ENCODE data around the gene PTPRG. TPM values are rescaled to one million over a fixed set of nuclear protein-coding genes. Genes with fewer than 3 reads are reported as not detected.

The PTPRG gene
- total and polyA plus RNA-seq, 2 donors (not counting 3 experiments of a cell fraction or from before 2014, with no cell fraction given), result 8.9 to 39.1 TPM

DNA sequence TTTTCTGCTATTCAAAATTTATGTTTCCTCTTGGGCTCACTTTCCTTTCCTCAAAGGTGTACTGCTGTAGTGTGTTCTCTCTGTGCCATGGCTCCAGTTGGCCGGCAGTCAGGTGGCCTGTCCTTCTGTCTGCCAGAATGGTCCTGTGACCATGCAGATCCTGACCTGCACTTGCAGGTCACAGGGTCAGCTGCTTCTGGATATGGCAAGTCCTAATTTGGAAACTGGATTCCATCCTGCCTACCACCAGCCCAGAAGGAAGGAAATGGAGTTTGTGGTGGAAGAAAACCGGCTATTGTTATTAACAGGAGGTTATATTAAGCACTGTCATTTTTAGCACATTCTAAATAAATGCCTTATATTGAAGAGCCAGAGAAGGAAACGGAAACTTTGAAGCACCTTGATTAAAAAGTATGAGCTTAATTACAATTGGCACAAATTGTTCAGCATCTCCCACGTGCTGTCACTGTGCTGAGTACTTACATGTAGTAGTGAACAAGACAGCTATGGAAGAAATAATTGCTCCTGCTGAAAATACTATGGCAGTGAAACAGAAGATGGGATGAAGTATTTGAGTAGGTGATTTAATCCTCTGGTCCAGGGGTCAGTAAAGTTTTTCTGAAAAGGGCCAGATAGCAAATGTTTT, 362.8 kb downstream of the PTPRG start:
- Histone ChIP-seq H3K4me2 (ENCODE audit: insufficient read depth, low read length) (peak overlapping the region; percentile 14), H3K79me2 (ENCODE audit: control insufficient read depth, insufficient read depth, low read length) (no peaks in the 10 kb centered on the region), H3K4me3 (replicated peaks in 1 of 3; ENCODE audit: insufficient read depth in 1 of 3, low read depth in 1 of 3, low read length in 3 of 3) (no peak overlapping the region), H3K27me3 (ENCODE audit: control insufficient read depth in 2 of 2, insufficient read depth in 2 of 2, low read length in 2 of 2) (no peaks in the 10 kb centered on the region), H3K9me3 (replicated peaks; ENCODE audit: control insufficient read depth, insufficient read depth, low read length) (no peaks in the 10 kb centered on the region), H3K9ac (replicated peaks; ENCODE audit: extremely low read depth, insufficient read depth, low read length) (no peak overlapping the region), H2AFZ (ENCODE audit: low read depth, low read length) (no peak overlapping the region), H3K27ac (ENCODE audit: insufficient read depth, low read depth, low read length) (no peak overlapping the region), H3K4me1 (ENCODE audit: control insufficient read depth, extremely low read depth, insufficient read depth, low read length) (peaks cover 11% of the 10 kb centered on the region), H3K36me3 (ENCODE audit: control insufficient read depth in 2 of 2, extremely low read depth in 1 of 2, insufficient read depth in 2 of 2, low read length in 2 of 2) (no peaks in the 10 kb centered on the region), H4K20me1 (replicated peaks; ENCODE audit: control insufficient read depth, extremely low read depth, insufficient read depth, low read length) (no peaks in the 10 kb centered on the region), H3K9me1 (replicated peaks; ENCODE audit: control insufficient read depth, extremely low read depth, insufficient read depth, low read length) (no peaks in the 10 kb centered on the region)
- CTCF ChIA-PET, result interaction anchor here (3.1 kb wide), 1 partner anchor 12 kb away, joined by 22 read pairs; no protein-coding TSS in a partner anchor
- POLR2A ChIA-PET, result no interaction called here
- dilution Hi-C loops (cut with MboI; ENCODE audit: extremely low pct_ligation_motif_present, low sequenced_read_pairs) (no loop called here), intact Hi-C loops (cut with micrococcal nuclease) (no loop called here)
- no TSS peak for BruUV-seq (replicated peaks)
- TF ChIP-seq, protein P1, sequence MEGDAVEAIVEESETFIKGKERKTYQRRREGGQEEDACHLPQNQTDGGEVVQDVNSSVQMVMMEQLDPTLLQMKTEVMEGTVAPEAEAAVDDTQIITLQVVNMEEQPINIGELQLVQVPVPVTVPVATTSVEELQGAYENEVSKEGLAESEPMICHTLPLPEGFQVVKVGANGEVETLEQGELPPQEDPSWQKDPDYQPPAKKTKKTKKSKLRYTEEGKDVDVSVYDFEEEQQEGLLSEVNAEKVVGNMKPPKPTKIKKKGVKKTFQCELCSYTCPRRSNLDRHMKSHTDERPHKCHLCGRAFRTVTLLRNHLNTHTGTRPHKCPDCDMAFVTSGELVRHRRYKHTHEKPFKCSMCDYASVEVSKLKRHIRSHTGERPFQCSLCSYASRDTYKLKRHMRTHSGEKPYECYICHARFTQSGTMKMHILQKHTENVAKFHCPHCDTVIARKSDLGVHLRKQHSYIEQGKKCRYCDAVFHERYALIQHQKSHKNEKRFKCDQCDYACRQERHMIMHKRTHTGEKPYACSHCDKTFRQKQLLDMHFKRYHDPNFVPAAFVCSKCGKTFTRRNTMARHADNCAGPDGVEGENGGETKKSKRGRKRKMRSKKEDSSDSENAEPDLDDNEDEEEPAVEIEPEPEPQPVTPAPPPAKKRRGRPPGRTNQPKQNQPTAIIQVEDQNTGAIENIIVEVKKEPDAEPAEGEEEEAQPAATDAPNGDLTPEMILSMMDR (IDR thresholded peaks at IDR 0.05; ENCODE audit: extremely low read depth in 1 of 2, insufficient read depth in 1 of 2, low read depth in 1 of 2, low read length in 2 of 2), result no peak
- DNase-seq (ENCODE audit: low read depth, low spot score), result peak; percentile 61
- FAIRE-seq, result peak; percentile 61

DNA sequence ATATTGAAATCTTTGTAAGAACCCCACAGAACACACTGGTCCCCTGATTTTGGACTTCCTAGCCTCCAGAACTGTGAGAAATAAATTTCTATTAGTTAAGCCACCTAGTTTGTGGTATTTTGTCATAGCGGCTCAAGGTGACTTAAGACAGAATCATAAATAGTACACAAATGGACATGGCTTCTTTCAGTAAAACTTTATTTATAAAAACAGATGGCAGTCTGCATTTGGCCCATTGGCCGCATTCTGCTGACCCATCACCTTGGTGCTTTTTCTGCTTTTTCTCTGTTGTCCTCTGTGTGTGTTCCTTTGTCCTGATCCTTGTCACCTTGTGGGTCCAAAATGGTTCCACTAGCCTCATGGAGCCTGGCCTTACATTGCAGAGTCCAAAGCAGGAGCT, 363.6 kb downstream of the PTPRG start:
- no TSS peak for BruUV-seq (replicated peaks)
- H3K9me1 ChIP-seq (replicated peaks; ENCODE audit: control insufficient read depth, extremely low read depth, insufficient read depth, low read length), result no peaks in the 10 kb centered on the region
- ChIA-PET POLR2A (no interaction called here), CTCF (interaction anchor here (3.1 kb wide), 1 partner anchor 11 kb away, joined by 22 read pairs; no protein-coding TSS in a partner anchor)
- DNase-seq (ENCODE audit: low read depth, low spot score), result no peak
- no peak overlapping the region for H3K27ac ChIP-seq (ENCODE audit: insufficient read depth, low read depth, low read length)
- no peak overlapping the region for H3K4me3 ChIP-seq (replicated peaks in 1 of 3; ENCODE audit: insufficient read depth in 1 of 3, low read depth in 1 of 3, low read length in 3 of 3)
- no peak overlapping the region for H2AFZ ChIP-seq (ENCODE audit: low read depth, low read length)
- dilution Hi-C loops (cut with MboI; ENCODE audit: extremely low pct_ligation_motif_present, low sequenced_read_pairs) (no loop called here), intact Hi-C loops (cut with micrococcal nuclease) (no loop called here)
- no peak for FAIRE-seq
- TF ChIP-seq JUN (IDR thresholded peaks at IDR 0.05; ENCODE audit: borderline replicate concordance, insufficient read depth, insufficient read length, low read depth) (no peak), GATA2 (IDR thresholded peaks at IDR 0.05; ENCODE audit: insufficient read depth, insufficient read length, low read depth, low read length) (no peak), EZH2 (IDR thresholded peaks at IDR 0.05; ENCODE audit: borderline replicate concordance, low read depth, low read length, severe bottlenecking) (no peak), POLR2AphosphoS5 (IDR thresholded peaks at IDR 0.05; ENCODE audit: insufficient read depth, low read depth, low read length) (no peak), MYC (IDR thresholded peaks at IDR 0.05; ENCODE audit: low read depth, low read length) (no peak), POLR2A (IDR thresholded peaks at IDR 0.05; ENCODE audit: low read depth, low read length) (no peak), FOS (IDR thresholded peaks at IDR 0.05; ENCODE audit: borderline replicate concordance, insufficient read depth, low read length) (no peak)
- TF ChIP-seq, protein P2, sequence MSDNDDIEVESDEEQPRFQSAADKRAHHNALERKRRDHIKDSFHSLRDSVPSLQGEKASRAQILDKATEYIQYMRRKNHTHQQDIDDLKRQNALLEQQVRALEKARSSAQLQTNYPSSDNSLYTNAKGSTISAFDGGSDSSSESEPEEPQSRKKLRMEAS (IDR thresholded peaks at IDR 0.05; ENCODE audit: insufficient read depth, insufficient read length), result no peak
- TF ChIP-seq, protein P1 (IDR thresholded peaks at IDR 0.05; ENCODE audit: extremely low read depth in 1 of 2, insufficient read depth in 1 of 2, low read depth in 1 of 2, low read length in 2 of 2), result no peak
- H3K4me1 ChIP-seq (ENCODE audit: control insufficient read depth, extremely low read depth, insufficient read depth, low read length), result peaks cover 11% of the 10 kb centered on the region
- H3K9ac ChIP-seq (replicated peaks; ENCODE audit: extremely low read depth, insufficient read depth, low read length), result no peak overlapping the region
- no peak overlapping the region for H3K4me2 ChIP-seq (ENCODE audit: insufficient read depth, low read length)
- H3K27me3 ChIP-seq (ENCODE audit: control insufficient read depth in 2 of 2, insufficient read depth in 2 of 2, low read length in 2 of 2), result no peaks in the 10 kb centered on the region
- H4K20me1 ChIP-seq (replicated peaks; ENCODE audit: control insufficient read depth, extremely low read depth, insufficient read depth, low read length), result no peaks in the 10 kb centered on the region
- H3K36me3 ChIP-seq (ENCODE audit: control insufficient read depth in 2 of 2, extremely low read depth in 1 of 2, insufficient read depth in 2 of 2, low read length in 2 of 2), result no peaks in the 10 kb centered on the region
- no peaks in the 10 kb centered on the region for H3K79me2 ChIP-seq (ENCODE audit: control insufficient read depth, insufficient read depth, low read length)
- no peaks in the 10 kb centered on the region for H3K9me3 ChIP-seq (replicated peaks; ENCODE audit: control insufficient read depth, insufficient read depth, low read length)
